GM18502 (cell line): ENCODE results near the gene SLC22A4.

Source experiments
- ATAC-seq: cut with Tn5 transposase; IDR thresholded peaks from one replicate; pipeline ENCODE4 v1.9.1; 2021; ENCODE audit warnings: mild to moderate bottlenecking; ENCODE audit not compliant: unreplicated experiment, poor library complexity

SLC22A4 gene

DNA sequence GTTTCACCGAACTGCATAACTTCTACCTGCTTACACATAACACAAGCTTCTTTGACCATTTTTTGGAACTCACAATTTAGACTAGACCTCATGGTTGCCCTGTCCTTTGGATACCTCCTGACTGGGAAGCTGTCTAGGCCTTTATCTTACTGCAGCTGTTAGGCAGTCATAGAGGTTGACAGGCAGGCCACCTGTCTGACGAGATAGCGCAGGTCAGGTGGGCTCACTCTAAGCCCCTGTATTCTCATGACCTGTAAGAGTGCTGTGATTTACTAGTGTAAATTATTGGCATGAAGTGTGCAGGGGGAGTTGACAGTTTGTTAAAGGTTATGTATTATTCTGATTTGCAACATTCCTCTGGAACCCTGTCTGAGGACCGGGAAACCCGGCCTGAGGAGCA lies 29.0 kb downstream of the SLC22A4 start:
- ATAC-seq = no peak

DNA sequence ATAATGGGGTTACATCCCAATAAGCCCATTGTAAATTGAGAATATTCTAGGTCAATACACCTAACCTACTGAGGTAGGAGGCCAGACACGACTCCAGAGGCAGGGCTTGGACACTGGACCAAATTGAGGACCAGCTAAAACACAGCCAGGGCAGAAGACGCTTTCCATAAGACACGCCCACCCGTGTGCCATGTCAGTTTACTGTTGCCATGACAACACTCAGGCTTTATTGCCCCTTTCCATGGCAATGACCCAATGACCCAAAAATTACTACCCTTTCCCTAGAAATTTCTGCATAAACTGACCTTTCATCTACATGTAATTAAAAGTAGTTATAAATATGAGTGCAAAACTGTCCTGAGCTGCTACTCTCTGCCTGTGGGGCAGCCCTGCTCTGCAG lies 31.5 kb downstream of the SLC22A4 start:
- ATAC-seq = no peak

DNA sequence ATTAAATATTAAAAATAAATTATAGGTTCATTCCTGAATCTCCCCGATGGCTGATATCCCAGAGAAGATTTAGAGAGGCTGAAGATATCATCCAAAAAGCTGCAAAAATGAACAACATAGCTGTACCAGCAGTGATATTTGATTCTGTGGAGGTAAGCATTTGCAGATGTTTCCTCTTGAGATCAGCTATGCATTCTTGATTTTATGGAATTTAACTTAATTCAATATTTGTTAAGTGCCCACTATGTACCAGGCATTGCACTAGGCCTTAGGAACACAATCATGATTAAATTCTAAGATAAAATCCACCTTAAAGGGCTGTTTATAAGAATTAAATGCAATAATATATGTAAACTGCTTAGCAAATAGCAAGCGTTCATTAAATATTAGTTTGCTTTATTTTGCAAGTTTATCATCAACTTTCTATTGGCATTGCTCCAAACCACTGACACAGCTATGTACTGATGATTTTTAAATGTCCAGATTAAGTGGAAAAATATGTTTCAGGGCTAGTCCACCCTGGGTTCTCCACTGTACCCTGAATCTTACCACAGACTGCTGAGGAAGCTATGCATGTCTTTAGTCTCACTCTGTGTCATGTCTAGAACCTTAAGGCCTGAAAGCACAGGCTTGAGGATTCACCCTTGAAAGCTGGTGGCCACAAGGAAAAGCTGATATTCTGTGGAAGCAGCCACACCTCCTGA lies 33.2 kb downstream of the SLC22A4 start:
- ATAC-seq = no peak

DNA sequence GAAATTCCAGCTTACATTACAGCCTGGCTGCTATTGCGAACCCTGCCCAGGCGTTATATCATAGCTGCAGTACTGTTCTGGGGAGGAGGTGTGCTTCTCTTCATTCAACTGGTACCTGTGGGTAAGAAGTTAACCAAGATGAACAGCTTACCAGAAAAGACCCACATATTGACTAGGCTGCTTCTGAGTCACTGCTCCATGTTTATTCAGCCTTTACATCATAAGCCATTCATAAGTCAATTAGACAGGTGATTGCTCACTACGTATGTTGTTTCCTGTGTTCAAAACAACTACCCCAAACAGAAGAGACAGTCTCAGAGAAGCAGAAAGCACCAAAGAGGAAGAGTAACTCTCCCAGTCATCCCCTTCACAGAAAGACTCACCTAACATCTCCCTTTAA lies 40.6 kb downstream of the SLC22A4 start:
- no peak for ATAC-seq

DNA sequence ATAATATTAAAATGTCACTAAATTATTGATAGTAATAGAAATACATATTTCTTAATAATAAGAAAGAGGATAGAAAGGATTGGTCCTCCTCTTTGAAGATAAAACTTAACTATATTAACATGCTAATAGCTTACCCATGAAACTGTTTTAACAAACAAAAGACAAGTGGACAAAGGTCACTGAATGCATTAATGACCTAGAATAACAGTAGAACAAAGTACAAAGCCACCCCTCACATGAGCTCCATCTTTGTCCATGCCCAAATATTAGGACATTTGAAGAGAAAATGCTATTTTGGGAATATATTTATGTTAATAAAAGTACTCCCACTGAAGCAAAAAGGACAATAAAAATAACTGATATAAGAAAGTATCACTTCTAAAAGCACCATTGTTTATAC lies 41.2 kb downstream of the SLC22A4 start:
- no peak for ATAC-seq

DNA sequence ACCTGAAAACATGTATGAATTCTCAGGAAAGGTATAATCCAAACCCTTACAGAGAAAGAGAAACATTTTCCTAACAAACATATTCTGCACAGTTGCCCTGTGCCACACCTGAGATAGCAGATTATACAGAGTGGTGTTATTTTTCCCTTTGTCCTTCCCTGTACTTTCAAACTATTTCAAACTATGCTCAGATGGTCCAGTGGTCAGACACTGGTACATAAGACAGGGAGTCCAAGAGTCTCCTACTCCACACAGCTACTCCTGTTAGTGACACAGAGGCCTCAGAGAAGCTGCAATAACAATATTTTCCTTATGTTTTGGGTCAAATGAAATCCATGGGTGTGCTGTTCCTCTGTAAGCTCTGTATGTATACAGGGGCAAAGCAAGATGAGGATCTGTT lies 45.3 kb downstream of the SLC22A4 start:
- ATAC-seq = no peak

DNA sequence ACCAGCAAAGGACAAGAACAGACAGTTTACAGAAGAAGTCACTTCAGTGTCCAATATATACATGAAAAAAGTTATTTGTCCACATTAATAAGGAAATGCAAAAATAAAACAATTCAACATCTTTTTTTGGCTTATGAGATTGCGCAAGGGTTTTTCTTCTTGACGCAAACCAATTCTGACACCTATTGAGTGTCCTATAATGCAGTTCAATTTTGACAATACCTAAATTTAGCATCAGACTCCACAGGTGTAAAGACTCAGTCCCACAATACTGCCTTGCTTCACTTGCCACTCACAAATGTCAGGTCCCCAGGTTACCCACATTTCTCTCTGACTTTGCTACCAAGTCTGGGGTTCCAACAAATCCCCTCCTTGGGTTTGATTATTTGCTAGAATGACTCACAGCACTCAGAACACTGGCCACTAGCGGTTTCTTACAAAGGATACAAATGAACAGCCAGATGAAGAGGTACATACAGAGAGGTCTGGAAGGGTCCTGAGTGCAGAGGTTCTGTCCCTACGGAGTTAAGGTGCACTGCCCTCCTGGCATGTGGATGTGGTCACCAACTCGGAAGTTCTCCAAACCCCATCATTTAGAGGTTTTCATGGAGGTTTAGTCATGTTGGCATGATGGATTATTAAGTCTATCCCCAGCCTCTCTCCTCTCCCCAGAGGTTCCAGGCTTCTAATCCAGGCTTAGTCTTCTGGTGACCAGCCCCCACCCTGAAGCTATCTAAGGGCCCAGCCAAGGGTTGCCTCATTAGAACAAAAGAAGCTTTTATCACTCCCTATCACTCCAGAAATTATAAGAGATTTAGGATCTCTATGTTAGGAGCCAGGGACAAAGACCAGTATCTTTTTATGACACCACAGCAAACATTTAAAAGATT lies 48.3 kb downstream of the SLC22A4 start:
- ATAC-seq = no peak

DNA sequence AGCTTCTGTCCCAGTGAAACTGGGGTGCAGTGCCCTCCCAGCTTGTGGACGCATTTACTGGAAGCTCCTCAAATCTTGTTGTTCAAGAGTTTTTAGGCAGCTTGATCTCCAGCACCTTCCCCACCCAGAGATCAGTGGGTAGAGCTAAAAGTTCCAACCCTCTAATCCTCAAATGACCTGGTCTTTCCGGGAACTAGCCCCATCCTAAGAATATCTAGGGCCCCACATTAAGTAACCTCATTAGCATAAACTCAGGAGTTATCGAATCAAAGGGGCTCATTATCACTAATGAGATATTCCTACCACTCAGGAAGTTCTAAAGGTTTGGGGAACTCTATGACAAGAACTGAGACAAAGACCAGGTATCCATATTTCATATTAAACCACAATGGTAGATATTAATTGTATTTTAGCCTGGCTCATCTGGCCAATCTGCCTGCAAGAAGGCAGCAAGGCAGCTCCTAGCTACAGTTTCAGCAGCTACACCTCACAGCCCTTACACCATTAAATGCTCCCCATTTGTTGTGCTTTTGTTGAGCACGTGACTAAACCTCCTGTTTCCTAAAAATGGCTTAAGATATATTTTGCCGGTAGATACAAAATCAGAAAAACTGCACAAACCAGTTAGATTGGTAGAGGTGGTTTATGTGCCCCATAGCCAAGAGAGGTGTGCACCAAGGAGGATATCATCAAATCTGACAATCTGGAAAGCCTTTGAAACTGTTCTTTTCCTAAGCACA lies 50.8 kb downstream of the SLC22A4 start:
- ATAC-seq = no peak

DNA sequence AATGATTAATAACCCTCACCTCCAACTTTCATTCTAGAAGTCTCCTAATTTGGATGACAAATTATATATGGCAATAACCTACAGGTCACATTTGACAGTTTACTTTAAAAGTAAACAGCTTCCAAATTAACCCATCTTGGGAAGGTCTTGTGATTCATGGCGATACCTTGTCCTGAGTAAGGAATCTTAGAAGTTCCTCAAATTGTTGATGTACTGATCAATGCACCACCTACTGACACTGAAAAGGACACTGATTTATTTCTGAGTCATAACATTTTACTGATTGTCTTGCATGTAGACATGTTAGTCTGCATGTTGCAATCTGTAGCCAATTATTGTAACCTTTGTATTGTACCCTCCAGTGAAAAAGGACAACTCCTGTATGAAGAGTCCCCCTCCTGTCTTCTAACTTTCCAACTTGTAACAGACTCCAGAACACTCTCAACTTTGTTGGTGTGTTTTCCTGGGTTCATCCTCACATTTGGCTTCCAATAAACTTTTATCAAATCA lies 59.3 kb downstream of the SLC22A4 start:
- no peak for ATAC-seq

DNA sequence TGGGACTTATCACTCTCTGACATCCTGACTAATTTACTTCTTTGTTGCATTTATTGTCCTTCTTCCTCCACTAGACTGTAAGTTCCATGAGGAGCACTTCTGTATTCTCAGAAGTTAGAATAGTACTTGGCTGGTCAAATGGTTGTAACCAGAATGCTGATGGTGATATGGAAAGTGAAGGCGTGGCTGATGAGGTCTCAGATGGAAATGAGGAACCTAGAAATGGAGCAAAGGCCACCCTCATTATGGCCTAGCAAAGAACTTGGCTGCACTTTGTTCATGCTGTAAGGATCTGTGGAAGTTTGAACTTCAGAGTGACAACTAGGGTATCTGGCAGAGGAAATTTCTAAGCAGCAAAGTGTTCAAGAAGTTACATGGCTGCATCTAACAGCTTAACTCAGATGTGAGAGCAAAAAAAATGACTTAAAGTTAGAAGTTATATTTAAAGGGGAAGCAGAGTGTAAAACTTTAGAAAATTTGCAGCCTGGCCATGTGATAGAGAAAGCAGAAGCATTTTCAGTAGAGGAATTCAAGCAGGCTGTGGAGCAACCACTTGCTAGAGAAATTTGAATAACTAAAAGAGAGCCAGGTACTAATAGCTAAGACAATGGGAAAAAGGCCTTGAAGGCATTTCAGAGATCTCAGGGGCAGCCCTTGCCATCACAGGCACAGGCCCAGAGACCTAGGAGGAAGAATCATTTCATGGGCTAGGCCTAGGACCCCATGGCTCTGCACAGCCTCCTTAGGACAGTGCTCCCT lies 60.4 kb downstream of the SLC22A4 start:
- ATAC-seq = no peak

DNA sequence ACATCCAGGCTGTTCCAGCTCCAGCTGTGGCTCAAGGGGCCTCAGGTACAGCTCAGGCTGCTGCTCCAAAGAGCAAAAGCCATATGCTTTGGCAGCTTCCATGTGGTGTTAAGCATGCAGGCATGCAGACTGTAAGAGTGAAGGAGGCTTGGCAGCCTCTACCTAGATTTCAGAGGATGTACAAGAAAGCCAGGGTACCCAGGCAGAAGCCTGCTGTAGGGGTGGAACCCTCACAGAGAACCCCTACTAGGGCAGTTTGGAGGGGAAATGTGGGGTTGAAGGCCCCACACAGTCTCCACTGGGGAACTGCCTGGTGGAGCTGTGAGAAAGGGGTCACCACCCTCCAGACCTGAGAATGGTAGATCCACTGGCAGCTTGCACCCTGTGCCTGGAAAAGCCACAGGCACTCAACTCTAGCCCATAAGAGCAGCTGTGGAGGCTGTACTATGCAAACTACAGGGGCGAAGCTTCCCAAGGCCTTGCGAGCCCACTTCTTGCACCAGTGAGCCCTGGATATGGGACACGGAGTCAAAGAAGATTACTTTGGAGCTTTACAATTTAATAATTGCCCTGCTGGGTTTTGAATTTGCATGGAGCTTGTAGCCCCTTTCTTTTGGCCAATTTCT lies 61.1 kb downstream of the SLC22A4 start:
- ATAC-seq = no peak

DNA sequence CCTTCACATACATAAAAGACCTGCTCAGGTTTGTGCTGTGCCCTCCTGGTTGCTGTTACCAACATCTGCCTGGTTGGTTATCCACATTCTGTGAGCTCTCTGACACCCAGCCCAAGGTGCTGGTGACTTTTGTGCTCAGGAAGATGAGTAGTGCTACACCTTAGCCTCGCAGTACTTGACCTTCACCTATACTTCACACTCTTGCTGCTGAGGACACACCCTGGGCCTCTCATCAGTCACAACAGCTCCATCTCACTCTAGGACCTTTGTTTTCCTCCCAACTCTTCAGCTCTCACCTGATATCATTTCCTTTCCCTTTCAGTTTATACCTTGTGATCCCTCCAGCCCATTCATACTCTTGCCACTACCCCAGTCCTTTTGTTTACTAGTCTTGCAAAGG lies 64.6 kb downstream of the SLC22A4 start:
- ATAC-seq = no peak

DNA sequence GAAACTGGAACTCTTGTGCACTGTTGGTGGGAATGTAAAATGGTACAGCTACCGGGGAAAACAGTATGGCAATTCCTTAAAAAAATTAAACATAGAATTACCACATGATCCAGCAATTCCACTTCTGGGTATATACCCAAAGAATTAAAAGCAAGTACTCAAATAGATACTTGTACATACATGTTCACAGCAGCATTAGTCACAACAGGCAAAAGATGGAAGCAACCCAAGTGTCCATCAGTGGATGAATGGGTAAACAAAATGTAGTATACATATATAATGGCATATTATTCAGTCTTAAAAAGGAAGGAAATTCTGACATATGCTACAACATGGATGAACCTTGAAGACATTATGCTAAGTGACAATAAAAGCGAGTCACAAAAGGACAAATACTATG lies 67.9 kb downstream of the SLC22A4 start:
- ATAC-seq = no peak

DNA sequence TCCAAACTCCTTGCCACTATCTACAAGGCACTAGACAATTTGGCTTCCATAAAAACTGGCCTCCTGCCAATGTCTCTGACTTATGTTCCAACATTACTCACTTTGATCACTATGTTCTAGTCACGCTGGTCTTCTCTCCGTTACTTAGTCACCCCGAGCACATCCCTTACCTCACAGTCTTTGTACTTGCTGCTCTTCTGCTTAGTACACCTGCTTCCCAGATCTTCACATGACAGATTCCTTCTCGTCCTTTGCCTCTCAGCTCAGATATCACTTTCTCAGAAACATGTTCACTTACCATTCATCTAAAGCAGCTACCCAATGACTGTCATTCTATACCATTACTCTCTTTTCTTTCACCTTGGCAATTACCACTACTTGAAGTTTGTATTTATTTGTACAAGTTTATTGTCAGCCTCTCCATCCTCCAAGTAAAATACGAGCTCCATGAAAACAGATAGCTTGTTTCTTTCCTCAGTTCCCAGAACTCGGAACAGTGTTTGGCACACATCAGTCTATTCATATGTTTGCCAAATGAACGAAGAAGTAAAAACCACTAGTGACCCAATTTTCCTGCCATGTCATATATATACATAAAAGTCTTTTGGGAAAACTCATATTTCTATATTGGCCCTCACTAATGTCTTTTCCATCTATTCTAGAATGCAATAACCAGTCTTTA lies 69.4 kb downstream of the SLC22A4 start:
- no peak for ATAC-seq

DNA sequence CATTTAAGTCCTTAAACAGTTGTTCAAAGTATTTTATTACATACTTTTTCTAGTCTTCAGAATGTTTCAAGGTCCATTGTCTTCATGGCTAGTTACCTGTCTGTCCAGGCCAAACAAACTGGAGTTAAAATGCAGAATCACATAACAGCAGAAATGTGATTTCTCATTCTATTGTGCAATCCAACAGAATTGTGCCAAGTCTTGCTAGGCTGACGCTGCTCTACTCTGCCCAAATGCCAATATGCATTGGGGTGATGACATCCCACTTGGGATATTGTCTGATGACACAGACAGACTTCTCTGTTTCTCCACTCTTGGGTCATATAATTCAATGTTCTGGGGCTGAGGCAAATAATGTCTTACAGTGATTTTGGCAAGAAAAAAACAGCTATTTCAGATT lies 70.1 kb downstream of the SLC22A4 start:
- no peak for ATAC-seq

DNA sequence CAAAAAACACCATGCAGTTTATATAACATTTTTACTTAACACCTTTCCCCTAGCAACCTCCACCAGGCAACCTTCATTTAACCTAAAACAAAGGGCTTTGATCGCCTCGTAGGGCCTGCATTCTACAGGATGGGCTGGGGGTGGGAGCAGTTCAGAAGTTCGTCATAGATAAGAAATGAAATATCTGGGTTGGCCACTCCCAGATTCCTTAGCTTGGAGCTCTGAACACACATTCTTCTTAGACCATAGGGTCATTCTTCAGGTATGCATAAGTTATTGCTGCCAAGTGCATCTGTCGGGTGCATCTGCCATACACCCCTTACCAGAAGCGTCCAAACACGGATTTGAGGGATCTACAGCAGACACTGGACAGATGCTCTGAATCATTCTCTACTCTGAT lies 71.0 kb downstream of the SLC22A4 start:
- ATAC-seq = no peak

DNA sequence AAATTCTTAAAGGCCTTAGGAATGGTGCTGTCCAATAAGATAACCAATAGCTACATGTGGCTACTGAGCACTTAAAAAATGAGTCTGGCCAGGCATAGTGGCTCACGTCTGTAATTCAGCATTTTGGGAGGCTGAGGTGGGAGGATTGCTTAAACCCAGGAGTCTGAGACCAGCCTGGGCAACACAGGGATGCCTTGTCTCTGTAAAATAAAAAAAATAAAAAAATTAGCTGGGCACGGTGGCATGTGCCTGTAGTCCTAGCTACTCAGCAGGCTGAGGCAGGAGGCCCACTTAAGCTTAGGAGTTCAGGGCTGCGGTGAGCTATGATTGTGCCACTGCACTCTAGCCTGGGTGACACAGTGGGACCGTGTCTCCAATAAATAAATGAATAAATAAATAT lies 74.0 kb downstream of the SLC22A4 start:
- no peak for ATAC-seq

DNA sequence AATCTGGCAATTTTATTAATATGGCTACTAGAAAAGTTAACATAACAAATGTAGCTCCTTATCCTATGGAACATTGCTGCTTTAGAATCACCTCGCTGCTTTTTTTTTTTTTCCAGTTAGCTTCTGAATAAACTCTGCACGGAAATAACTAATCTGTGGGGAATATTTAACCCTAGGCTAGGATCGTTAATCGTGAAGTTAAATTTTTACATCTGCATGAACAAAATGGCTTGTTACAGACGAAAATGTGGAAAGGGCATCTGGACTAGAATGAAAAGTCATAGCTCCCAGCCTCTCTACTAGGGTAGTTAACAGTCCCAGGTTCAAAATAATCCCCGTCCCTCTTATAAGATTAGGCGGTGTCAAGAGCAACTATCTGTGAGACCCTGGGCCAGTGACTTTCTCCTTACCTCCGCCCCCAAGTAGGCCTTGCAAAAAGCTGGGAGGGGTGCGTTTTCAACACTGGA lies 74.8 kb downstream of the SLC22A4 start:
- no peak for ATAC-seq
